NCI-H524 (cell line): ENCODE data around the gene KANSL1.
"Not testable (repeated sequence)": the region's sequence is repeated elsewhere in the genome, so short reads cannot be mapped to it uniquely, and the experiment has no call there.

Experiments used
- DNase-seq, 2 experiments: peaks; one replicate each; lab custom pipeline; 2025; lab: John Stamatoyannopoulos, UW

The KANSL1 gene

DNA sequence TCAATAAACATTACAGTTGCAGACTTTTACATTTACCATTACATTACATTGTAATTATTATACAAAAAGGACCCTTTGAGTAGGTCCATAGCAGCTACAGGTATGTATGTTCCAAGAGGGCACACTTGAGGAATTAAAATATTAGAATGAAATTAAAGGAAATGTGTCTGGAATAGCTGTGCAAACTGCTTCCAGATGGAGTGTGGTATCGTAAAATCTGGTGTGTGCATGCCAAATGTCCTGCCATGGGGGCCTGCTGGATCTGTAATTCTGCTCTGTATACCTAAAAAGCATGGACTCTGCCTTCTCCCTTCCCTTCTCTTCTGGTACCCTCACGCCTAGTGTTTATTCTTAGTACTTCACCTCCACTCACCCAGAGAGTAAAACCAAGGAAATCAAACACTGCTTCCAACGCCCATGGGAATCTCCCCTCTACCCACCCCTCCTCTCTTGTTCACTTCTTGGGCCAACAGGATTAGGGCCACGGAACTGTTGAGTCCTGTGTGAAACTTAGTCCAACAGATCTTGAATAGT, 155.4 kb downstream of the KANSL1 start:
- DNase-seq: no peak

DNA sequence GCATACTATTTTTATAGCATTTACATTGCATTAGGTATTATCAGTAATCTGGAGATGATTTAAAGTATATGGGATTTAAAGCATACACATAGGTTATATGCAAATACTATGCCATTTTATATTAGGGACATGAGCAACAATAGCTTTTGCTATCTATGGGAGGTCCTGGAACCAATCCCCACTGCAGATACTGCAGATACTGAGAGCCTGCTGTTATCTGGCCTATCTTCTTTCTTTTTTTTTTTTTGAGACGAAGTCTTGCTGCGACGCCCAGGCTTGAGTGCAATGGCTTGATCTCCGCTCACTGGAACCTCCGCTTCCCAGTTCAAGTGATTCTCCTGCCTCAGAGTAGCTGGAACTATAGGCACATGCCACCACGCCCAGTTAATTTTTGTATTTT, 156.7 kb downstream of the KANSL1 start:
- no peak for DNase-seq

DNA sequence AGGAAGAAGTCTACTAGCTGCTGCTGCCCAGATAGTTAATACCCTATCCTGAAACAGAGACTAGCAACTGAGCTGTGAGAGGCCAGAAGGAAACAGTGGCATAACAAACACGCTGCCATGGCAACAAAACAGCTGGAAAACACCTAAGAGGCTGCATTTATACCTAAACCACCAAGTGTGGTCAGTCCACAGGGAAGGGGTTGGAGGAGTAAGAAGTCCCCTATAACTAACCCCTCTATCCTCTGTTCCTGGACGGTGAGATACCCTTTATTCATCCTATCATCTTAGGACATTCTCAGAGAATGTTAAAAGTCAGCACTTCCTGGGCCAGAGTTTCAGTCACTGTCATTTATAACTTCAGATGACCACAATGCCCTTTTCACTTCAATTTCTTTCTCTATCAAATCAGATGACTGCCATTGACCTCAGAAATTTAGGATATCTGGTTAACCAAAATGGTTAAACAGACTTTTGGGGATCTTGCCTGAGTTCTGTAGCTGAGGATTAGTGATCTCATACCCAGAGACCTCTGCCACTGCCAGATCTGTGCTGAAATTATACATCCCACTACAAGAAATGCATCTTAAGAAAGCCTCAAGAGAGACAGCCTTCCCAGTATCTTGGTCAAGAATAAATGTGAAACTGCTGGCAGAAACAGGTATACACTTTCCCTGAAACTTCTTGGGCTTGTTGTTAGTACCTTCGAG, 158.0 kb downstream of the KANSL1 start:
- no peak for DNase-seq

DNA sequence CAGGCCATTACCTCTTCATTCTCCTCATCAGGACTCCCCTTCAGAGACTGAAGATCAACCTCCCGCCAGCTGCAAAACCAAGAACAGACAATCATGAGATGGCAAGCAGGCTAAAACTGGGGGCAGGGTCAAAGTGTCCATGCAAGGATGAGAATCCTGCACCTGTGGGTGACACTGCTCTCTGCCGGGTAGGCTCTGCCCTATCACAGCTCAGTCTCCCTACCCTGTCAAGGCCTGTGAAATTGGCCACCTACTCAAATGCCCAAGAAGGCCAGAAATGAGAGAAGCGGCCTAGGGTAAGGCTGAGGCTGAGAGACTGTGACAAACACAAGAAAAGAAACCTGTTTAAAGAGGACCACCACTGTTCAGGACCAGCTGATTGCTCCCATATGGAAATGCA, 159.8 kb downstream of the KANSL1 start:
- no peak for DNase-seq

DNA sequence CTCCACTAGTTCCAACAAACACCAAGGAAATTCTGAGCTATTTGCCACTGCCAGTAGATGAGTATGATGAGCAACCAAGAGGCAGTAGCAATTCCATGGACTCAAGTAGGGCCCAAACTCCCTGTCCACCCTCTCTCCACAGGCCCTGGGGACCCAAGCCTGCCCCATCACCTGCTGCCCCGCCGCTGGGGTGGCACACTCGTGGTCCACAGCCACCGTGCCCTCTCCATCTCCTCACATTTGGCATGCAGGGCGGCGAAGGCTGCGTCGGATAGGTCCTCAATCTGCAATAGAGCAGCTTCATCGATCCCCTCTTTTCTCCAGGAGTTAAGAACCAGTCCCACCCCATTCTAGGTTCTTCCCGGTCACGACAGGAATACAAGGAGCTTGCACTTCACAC, 160.3 kb downstream of the KANSL1 start:
- no peak for DNase-seq

DNA sequence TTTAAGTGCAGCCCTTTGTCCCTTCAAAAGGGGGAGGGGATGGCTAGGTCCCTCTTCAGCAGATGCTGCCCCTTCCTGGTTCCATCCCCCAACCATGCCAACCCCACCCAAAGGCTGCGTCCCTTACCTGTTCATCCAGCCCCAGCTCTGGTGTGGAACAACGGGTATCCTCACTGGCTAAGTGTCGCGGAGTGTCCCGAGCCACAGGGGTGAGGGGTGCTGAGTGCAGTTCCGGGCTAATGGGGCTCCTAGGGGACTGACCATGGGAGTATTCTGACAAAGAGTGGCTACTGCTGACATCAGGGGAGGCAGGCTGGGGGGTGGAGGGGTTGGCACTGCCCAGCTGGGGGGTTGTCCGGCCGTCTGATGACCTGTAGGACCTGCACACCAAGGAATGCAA, 161.3 kb downstream of the KANSL1 start:
- no peak for DNase-seq

DNA sequence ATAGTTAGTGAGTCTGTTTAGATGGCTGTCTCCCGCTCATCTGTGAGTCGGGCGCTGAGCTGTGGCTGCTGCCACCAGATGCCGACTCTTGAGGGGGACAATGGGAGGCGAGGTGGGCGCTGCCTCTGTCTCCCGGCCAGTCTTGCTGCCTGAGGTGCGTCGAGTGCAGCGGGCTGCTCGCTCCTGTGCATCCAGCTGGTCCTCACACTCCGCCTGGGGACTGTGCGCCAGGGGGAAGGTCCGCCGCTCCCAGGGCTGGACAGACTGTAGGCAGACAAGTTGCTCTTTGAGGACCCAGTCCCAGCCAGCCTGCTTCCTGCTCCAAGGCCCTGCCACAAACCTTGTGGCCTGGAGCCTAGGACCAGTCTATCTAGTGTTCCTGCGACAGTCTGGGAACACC, 161.8 kb downstream of the KANSL1 start:
- DNase-seq: no peak

DNA sequence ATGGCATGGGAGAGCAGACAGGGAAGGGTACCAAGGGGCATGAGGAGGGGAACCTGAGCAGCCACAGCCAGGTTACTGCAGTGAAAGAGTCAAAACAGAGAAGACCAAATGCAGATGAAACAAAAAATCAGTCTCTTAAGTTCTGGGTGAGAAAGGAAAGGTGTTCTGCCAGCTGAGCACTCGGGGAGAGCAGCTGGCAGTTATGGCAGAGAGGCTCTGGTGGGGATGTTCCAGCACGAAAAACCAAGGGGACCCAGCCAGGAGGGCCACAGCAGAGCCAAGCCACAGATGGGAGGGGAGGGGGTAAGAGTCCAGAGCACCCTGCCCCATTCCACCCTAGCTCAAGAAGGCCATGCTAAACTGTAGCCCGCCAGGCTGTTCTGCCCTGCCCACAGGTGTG, 162.5 kb downstream of the KANSL1 start:
- DNase-seq: no peak

DNA sequence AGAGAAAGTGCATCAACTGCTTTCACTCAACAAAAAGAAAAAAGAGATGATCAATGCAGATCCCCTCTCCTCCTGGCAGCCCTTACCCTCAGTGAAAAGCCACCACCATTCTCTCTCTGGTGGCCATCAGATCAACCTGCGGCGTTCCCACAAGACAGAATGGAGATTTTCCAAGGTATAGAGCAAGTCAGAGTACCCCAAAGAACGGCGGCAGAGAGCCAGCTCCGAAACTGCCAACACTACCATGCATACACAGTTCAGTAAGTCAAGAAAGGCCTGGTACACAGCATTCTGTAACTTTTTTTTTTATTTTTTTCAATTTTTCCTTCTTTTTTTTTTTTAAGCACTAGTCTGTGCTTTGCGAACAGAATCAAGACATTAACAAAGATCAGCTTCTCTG, 163.6 kb downstream of the KANSL1 start:
- DNase-seq: no peak

DNA sequence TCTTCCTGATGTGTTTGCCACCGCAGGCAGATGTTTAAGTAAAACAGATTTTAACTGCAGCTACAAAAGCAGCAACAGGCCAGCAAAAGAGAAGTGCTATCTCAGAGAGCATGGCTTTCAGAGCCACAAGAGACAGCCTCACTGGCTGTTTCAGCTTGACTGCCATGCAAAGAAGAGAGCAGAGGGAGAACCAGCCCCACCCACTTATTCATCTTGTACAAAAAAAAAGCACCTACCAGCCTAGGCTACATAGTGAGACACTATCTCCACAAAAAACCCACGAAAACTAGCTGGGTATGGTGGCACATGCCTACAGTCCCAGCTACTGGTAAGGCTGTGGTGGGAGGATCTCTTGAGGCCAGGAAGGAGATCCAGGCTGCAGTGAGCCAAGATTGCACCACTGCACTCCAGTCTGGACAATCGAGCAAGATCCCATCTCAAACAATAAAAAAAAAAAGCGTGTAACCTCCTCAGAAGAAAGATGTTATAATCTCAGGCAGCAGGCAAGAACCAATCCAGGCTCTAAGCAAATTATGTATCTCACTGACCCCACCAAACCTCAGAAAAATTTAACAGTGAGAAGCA, 164.2 kb downstream of the KANSL1 start:
- DNase-seq: no peak

DNA sequence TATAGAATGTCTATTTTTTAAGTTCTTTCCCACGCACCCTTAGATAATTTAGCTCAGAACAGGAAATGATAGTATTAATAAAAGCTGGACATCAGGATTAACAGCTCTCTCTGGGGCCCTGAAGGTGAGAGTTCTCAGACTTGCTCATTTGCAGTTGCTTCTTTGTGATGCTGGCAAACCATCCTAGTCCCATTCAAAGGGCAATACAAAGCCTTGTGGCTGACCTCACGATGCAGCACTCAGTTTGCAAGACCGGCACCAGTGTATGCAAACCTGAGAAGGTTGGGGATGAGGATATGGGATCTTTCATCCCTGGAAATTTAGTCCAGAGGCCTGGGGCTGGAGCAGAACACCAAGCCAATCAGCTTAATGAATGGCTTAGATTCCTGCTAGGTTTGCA, 164.9 kb downstream of the KANSL1 start:
- DNase-seq: no peak

DNA sequence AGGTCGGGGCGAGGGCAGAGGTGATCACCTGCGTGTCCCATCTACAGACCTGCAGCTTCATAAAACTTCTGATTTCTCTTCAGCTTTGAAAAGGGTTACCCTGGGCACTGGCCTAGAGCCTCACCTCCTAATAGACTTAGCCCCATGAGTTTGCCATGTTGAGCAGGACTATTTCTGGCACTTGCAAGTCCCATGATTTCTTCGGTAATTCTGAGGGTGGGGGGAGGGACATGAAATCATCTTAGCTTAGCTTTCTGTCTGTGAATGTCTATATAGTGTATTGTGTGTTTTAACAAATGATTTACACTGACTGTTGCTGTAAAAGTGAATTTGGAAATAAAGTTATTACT, 165.3 kb downstream of the KANSL1 start:
- DNase-seq: no peak

DNA sequence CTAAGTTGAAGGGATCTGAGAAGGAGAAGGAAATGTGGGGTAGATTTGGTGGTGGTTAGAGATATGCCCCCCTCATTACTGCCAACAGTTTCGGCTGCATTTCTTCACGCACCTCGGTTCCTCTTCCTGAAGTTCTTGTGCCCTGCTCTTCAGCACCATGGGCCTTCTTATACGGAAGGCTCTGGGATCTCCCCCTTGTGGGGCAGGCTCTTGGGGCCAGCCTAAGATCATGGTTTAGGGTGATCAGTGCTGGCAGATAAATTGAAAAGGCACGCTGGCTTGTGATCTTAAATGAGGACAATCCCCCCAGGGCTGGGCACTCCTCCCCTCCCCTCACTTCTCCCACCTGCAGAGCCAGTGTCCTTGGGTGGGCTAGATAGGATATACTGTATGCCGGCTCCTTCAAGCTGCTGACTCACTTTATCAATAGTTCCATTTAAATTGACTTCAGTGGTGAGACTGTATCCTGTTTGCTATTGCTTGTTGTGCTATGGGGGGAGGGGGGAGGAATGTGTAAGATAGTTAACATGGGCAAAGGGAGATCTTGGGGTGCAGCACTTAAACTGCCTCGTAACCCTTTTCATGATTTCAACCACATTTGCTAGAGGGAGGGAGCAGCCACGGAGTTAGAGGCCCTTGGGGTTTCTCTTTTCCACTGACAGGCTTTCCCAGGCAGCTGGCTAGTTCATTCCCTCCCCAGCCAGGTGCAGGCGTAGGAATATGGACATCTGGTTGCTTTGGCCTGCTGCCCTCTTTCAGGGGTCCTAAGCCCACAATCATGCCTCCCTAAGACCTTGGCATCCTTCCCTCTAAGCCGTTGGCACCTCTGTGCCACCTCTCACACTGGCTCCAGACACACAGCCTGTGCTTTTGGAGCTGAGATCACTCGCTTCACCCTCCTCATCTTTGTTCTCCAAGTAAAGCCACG, 165.9 kb downstream of the KANSL1 start:
- peak; percentile 35 to 48 for DNase-seq

DNA sequence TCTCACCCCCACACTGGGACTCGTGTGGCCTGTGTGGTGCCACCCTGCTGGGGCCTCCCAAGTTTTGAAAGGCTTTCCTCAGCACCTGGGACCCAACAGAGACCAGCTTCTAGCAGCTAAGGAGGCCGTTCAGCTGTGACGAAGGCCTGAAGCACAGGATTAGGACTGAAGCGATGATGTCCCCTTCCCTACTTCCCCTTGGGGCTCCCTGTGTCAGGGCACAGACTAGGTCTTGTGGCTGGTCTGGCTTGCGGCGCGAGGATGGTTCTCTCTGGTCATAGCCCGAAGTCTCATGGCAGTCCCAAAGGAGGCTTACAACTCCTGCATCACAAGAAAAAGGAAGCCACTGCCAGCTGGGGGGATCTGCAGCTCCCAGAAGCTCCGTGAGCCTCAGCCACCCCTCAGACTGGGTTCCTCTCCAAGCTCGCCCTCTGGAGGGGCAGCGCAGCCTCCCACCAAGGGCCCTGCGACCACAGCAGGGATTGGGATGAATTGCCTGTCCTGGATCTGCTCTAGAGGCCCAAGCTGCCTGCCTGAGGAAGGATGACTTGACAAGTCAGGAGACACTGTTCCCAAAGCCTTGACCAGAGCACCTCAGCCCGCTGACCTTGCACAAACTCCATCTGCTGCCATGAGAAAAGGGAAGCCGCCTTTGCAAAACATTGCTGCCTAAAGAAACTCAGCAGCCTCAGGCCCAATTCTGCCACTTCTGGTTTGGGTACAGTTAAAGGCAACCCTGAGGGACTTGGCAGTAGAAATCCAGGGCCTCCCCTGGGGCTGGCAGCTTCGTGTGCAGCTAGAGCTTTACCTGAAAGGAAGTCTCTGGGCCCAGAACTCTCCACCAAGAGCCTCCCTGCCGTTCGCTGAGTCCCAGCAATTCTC, 166.8 kb downstream of the KANSL1 start:
- no peak for DNase-seq

DNA sequence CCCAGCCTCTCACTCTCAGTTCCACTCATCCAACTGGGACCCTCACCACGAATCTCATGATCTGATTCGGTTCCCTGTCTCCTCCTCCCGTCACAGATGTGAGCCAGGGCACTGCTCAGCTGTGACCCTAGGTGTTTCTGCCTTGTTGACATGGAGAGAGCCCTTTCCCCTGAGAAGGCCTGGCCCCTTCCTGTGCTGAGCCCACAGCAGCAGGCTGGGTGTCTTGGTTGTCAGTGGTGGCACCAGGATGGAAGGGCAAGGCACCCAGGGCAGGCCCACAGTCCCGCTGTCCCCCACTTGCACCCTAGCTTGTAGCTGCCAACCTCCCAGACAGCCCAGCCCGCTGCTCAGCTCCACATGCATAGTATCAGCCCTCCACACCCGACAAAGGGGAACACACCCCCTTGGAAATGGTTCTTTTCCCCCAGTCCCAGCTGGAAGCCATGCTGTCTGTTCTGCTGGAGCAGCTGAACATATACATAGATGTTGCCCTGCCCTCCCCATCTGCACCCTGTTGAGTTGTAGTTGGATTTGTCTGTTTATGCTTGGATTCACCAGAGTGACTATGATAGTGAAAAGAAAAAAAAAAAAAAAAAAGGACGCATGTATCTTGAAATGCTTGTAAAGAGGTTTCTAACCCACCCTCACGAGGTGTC, 167.6 kb downstream of the KANSL1 start:
- DNase-seq: no peak

DNA sequence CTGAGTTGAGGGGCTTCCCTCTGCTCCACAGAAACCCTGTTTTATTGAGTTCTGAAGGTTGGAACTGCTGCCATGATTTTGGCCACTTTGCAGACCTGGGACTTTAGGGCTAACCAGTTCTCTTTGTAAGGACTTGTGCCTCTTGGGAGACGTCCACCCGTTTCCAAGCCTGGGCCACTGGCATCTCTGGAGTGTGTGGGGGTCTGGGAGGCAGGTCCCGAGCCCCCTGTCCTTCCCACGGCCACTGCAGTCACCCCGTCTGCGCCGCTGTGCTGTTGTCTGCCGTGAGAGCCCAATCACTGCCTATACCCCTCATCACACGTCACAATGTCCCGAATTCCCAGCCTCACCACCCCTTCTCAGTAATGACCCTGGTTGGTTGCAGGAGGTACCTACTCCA, 168.2 kb downstream of the KANSL1 start:
- DNase-seq: no peak

DNA sequence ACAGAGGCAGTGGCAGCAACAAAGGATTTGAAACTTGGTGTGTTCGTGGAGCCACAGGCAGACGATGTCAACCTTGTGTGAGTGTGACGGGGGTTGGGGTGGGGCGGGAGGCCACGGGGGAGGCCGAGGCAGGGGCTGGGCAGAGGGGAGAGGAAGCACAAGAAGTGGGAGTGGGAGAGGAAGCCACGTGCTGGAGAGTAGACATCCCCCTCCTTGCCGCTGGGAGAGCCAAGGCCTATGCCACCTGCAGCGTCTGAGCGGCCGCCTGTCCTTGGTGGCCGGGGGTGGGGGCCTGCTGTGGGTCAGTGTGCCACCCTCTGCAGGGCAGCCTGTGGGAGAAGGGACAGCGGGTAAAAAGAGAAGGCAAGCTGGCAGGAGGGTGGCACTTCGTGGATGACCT, 168.6 kb downstream of the KANSL1 start:
- no peak for DNase-seq

DNA sequence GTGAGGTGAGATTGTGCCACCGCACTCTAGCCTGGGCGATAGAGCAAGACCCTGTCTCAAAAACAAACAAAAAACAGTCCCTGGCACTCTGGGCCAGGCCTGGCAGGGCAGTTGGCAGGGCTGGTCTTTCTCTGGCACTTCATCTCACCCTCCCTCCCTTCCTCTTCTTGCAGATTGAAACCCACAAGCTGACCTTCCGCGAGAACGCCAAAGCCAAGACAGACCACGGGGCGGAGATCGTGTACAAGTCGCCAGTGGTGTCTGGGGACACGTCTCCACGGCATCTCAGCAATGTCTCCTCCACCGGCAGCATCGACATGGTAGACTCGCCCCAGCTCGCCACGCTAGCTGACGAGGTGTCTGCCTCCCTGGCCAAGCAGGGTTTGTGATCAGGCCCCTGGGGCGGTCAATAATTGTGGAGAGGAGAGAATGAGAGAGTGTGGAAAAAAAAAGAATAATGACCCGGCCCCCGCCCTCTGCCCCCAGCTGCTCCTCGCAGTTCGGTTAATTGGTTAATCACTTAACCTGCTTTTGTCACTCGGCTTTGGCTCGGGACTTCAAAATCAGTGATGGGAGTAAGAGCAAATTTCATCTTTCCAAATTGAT, 169.3 kb downstream of the KANSL1 start:
- no peak for DNase-seq

DNA sequence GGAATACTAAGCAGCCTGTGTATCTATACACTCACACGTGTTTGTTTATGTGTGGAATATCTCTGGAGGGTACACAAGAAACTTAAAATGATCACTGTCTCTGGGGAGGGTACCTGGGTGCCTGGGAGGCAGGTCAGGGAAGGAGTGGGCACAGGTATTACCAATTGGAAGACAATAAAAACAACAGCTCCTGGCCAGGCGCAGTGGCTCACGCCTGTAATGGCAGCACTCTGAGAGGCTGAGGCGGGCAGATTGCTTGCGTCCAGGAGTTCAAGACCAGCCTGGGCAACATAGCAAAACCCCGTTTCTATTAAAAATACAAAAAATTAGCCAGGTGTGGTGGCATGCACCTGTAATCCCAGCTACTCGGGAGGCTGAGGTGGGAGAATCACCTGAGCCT, 169.9 kb downstream of the KANSL1 start:
- DNase-seq: not testable (repeated sequence)

DNA sequence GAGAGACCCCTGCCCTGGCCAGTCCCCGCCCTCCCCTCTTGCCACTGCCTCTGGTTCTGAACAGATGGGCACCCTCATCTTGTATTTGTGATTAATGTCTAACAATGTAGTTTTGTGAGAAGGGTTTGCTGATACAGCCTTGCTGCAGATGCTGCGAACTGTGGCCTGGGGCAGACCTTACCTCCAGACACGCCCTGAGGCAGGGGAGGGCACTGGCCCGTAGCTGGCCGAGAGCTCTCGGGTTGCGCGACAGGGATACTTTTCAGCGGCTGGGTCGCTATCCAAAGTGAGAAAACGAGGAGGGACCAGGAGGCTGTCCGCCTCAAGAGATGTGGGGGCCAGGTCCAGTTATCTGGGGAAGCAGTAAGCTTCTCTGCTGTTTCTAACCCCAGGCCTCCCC, 172.2 kb downstream of the KANSL1 start:
- DNase-seq: no peak
